HG02798 (cell line): ENCODE measurements around the gene TLR6.

Experiments
- ATAC-seq: cut with Tn5 transposase; IDR thresholded peaks from one replicate; pipeline ENCODE4 v1.9.1; 2021; ENCODE audit warnings: mild to moderate bottlenecking; ENCODE audit not compliant: unreplicated experiment, poor library complexity

TLR6 gene

GRCh38 chr4:38868059-38868960, 11.7 kb upstream of the TLR6 start:
- ATAC-seq: peak; percentile 24

- ATAC-seq: peak; percentile 91
Measured at GRCh38 chr4:38867478-38868058, 11.0 kb upstream of the TLR6 start, which contains the start of gene FAM114A1. Gene FAM114A1 (plus strand): TSS chr4:38867806. CDS start chr4:38878079, 10,273 bp downstream.

- no peak for ATAC-seq
Measured at GRCh38 chr4:38866973-38867477, 10.4 kb upstream of the TLR6 start.

GRCh38 chr4:38865445-38865844, 8.8 kb upstream of the TLR6 start:
- ATAC-seq: no peak

- no peak for ATAC-seq
Measured at GRCh38 chr4:38861791-38862190, 5.2 kb upstream of the TLR6 start.

GRCh38 chr4:38860788-38861424, 4.3 kb upstream of the TLR6 start:
- ATAC-seq: peak; percentile 65

GRCh38 chr4:38859501-38859900, 2.9 kb upstream of the TLR6 start:
- no peak for ATAC-seq

GRCh38 chr4:38858097-38858420, 1.4 kb upstream of the TLR6 start:
- no peak for ATAC-seq

- peak; percentile 62 for ATAC-seq
Measured at GRCh38 chr4:38857354-38858096, 908 bp upstream of the TLR6 start.

- no peak for ATAC-seq
Measured at GRCh38 chr4:38856046-38856445, 571 bp downstream of the TLR6 start.

- no peak for ATAC-seq
Measured at GRCh38 chr4:38855466-38855865, 1.2 kb downstream of the TLR6 start.

GRCh38 chr4:38846015-38846414, 10.6 kb downstream of the TLR6 start:
- no peak for ATAC-seq

- no peak for ATAC-seq
Measured at GRCh38 chr4:38842994-38843393, 13.6 kb downstream of the TLR6 start.

- no peak for ATAC-seq
Measured at GRCh38 chr4:38837849-38838248, 18.8 kb downstream of the TLR6 start.

- ATAC-seq: no peak
Measured at GRCh38 chr4:38837334-38837733, 19.3 kb downstream of the TLR6 start.

GRCh38 chr4:38834570-38834969, 22.0 kb downstream of the TLR6 start:
- ATAC-seq: no peak

- ATAC-seq: no peak
Measured at GRCh38 chr4:38832624-38833528, 23.7 kb downstream of the TLR6 start.

- ATAC-seq: no peak
Measured at GRCh38 chr4:38832206-38832605, 24.4 kb downstream of the TLR6 start.

GRCh38 chr4:38831653-38832052, 25.0 kb downstream of the TLR6 start:
- ATAC-seq: no peak
